GM19372 (cell line): ENCODE data around the gene GNG4.
"Not testable (repeated sequence)": the region's sequence is repeated elsewhere in the genome, so short reads cannot be mapped to it uniquely, and the experiment has no call there.

Experiments
- ATAC-seq: cut with Tn5 transposase; IDR thresholded peaks from one replicate; pipeline ENCODE4 v1.9.1; 2021; ENCODE audit warnings: mild to moderate bottlenecking, low read depth, moderate library complexity; ENCODE audit not compliant: unreplicated experiment

GNG4 gene

DNA sequence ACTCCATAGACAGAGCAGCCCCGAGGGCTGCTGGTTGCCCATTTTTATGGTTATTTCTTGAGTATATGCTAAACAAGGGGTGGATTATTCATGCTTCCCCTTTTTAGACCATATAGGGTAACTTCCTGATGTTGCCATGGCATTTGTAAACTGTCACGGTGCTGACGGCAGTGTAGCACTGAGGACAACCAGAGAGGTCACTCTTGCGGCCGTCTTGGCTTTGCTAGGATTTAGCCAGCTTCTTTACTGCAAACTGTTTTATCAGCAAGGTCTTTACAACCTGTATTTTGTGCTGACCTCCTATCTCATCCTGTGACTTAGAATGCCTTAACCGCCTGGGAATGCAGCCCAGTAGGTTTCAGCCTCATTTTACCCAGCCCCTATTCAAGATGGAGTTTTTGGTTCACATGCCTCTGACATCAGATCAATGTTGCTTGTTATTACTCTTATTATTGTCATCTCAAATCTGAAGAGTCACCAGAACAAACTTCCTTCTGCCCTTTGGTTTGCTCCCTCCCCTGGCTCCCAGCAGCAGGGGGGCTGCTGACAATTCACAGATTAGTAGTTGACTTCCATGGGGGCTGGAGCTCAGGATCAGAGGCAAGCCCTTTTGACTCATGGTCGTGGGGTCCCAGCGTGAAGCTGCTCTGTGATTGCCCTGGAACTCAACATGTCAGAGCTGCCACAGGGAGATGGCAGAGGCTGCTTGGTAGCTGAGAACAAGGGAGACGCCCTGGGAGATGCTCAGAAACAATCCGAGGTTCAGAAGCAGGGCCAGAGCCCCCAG, 103.0 kb downstream of the GNG4 start:
- ATAC-seq = not testable (repeated sequence)

DNA sequence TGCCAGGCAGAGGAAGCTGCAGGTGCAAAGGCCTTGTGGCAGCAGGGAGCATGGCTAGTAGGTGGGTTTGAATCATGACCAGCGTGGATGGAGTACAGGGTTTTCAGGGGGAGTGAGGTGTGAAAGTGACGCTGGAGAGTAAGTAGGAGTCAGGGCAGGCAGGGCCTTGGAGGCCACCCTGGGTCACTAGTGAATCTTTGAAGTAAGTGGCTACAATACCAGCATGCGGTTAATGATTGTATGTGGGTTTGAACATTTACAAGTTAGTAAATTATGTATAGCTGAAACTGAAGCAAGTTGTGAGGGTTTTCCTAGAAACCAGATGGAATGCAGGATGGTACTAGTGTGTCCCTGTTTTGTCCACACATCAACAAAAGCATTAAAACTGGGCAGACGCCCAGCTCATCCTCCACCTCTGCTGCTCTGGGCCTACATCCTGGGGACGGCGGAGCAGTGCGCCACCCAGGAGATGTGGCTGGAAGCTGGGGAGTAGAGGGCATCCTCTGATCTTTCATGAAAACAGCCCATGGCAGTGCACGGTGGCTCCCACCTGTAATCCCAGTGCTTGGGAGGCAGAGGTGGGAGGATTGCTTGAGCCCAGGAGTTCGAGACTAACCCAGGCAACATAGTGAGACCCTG, 104.2 kb downstream of the GNG4 start:
- no peak for ATAC-seq

DNA sequence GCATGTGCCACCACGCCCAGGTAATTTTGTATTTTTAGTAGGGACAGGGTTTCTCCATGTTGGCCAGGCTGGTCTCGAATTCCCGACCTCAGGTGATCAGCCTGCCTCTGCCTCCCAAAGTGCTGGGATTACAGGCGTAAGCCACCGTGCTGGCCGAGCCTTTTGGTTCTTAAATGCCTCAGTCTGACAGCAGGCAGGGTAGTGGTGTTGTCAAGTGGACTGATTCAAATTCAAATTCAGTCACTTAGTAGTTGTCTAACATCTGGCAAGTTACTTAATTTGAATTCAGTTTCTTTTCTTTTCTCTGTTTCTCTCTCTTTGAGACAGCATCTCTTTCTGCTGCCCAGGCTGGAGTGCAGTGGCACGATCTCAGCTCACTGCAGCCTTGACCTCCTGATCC, 106.7 kb downstream of the GNG4 start:
- not testable (repeated sequence) for ATAC-seq

DNA sequence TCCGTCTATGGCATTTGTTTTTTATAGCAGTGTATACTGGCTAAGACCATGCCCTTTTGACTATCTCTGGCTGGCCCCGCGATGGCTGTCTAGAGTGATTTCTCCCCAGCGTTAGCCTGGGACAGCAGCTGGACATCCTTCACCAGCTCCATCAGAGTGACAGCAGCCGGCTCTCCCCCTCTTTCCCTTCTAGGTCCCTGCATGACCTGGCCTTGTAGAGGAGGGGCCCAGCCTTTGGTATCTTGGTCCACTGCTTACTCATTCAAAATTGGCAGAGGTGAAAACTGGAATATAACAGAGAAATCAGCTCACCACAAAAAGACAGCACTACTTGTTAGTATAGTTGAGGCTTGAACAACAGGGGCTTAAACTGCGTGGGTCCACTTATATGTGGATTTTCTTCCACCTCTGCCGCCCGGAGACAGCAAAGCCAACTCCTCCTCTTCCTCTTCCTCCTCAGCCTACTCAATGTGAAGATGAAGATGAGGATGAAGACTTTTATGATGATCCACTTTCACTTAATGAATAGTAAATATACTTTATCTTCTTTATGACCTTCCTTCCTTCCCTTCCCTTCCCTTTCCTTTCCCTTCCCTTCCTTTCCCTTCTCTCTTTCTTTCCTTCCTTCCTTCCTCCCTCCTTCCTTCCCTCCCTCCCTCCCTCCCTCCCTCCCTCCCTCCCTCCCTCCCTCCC, 116.0 kb downstream of the GNG4 start:
- no peak for ATAC-seq

DNA sequence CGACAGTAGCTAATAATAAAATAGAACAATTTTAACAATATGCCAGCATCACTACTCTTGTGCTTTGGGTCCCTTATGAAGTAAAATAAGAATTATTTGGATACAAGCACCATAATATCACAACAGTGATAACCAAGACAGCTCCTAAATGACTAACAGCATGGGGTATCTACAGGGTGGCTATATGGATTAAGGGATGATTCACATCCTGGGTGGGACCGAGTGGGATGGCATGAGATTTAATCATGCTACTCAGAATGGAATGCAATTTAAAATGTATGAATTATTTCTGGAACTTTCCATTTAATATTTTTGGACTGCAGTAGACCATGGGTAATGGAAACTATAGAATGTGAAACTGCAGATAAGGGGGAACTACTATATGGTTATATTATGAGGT, 117.2 kb downstream of the GNG4 start:
- no peak for ATAC-seq

DNA sequence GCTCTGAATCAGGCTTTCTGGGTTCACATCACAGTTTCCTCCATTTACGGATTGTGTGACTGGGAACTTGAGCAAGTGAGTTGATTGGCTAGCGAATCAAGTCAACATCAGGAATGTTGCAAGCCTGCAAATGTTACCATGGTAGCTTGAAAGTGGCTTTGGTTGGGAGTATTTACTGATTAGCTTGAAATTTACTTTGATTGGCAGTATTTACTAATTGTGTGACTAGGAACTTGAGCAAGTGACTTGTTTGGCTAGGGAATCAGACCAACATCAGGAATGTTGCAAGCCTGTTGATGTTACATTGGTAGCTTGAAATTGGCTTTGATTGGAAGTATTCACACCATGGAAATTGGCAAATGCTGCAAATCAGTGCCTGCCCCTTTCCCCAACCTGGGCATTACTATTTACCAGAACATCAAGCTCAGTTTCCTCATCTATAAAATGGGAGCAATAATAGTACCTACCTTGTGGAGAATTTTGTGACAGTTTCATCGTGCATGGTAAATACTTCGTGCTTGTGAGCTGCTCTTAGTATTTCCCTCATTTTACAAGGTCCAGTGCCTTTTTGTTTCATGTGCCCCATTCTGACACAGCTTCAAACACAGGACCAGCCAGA, 122.3 kb downstream of the GNG4 start:
- no peak for ATAC-seq

DNA sequence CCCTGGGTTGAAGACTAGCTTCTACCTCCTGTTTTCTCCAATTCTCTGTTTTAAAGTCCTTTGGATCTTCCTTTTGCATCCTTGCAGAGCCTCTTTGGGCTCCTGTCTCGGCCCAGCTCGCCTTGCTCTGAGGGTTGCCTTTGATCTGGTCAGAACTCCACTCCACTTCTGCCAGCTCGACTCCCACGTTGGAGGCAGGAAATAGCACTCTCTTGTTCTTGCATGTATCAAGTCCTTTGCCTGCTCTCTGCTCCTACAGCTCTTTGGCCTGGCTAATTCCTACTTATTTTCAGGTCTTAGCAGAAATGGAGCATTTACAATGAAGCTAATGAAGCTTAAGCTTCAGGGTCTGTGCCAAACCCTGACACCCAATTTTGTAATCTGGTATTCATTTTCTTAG, 124.3 kb downstream of the GNG4 start:
- no peak for ATAC-seq

DNA sequence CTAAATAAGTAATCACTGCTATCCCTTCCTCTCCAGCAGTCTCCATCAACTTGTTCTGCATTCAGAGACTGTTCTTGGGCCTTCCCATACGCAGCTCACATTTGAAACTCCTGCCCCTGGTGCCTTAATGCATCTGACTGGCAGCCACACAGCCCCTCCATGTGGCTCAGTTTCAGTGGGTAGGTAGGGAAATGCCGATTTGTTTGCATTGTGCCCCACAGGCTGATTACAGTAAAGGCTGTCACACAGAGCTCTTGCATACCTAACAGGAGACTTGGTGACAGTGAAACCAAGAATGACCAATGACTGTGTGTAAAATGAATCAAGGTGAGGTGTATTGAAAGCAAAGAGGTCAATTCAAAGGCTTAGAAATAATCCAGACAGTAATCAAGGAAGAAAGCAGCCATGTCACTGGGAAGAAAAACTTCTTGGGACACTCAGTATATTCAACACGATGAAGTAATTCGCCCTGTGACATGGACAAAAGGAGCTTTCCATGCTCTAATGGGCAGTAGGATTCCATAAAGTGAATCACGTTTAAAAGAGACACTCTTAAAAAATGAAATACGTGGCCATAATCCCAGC, 132.6 kb downstream of the GNG4 start:
- ATAC-seq = no peak

DNA sequence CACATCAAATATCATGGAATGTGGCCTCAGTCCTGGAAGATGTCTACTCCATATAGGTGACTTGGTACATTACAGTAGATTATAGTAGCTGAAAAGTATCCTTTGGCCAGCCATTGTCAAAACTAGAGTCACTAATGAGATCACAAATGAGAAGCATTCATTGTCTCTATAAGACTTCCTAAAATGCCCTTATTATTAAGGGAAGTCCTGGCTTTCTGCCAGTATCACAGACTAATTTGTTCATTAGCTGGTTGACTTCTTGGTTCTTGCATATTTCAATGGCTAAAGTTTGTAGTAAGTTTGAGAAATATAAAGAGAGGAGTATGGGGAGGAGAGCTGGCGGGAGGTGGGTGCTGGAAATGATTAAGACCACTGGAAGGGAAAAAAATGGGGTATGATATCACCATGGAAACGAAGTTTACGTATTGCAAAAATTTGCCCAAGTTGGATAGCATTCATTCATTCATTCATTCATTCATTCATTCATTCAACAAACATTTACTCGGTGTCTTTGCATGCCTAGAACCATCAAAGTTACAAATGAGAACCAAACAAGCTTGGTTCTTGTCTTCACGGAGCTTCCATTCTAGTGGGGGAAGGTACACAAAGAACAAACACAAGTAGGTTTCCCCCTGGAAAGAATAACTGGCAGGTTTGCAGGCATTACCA, 133.6 kb downstream of the GNG4 start:
- ATAC-seq = no peak

DNA sequence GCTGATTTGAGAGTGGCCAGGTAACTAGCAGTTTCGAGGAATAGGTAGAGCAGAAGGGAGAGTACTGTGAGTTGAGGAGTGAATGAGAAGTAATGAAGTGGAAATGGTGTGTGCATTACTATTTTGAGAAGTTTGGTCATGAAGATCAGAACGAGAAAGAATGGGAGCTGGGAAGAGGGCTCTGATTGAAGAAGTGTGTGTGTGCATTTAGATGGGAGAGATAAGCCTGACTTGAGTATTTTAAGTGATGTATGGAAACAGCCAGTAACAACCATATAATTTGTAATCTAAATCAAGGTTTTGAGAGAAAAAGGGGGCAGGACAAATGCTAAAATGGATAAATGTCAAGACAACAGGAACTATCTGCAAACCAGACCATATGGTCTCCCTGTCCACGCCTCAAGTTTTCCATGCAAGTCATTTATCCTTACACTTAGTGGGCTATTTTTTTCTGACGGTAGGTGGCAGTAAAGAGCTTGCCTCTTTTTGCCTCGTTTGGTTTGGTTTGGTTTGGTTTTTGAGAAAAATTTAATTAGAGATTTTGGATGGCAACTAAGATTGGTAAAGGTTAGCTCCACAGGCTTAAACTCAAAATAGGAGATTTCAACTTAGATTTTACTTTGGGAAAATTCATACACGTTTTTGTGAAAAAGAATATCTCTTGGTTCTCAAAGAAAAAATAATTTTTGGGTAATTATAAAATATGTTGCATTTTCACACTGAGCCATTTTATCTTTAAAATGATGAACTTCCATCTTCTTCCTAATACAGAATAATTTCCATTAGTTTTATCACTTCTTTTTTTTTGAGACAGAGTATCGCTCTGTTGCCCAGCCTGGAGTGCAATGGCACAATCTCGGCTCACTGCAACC, 135.9 kb downstream of the GNG4 start:
- ATAC-seq = no peak

DNA sequence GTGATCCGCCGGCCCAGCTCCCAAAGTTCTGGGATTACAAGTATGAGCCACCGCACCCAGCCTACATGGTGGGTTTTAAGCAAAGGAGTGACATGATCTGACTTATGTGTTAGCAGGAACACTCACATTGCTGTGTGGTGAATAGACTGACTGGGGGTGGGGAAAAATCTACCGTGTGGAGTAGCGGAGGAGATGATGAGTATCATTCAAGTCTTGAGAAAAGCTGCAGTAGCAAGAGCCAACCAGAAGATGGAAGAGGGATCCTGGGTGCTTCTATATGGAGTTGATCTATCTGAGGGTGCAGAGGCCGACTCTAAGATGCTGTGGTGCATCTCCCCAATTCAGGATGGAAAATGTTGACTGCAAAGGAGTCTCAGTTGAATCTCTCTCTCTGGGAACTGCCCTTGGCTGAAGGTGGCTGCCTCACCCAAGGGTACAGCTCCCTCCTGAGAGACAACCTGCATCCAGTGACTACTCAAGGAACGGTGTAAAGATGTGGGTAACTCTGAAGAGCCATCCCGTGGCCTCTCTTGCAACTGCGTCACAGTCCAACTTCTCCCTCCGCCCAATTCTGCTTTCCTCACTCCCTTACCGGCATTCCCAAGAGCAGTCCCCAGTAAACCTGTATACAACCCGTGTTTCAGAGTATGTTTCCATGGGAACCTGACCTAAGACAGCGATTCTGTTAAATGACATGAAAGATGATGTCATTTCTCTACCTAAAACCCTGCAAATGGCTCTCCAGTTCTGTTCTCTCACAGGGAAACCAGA, 137.9 kb downstream of the GNG4 start:
- no peak for ATAC-seq

DNA sequence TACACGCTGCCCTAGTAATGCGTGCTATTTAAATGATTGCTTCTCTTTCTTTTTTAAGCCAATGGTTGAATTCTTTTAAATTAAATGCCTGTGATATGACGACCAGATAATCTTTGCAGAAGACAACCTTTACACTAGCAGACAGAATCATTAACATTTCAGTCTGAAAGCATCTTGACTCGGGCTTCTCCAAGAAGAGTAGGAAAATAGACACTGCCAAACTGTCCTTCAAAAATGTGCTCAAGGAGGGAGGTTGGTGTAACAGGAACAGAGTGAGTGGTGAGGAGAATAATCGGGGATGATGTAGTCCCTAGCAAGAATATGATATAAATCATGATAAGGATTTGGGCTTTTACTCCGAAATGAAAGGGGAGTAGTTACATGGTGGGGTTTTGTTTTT, 138.8 kb downstream of the GNG4 start:
- ATAC-seq = no peak

DNA sequence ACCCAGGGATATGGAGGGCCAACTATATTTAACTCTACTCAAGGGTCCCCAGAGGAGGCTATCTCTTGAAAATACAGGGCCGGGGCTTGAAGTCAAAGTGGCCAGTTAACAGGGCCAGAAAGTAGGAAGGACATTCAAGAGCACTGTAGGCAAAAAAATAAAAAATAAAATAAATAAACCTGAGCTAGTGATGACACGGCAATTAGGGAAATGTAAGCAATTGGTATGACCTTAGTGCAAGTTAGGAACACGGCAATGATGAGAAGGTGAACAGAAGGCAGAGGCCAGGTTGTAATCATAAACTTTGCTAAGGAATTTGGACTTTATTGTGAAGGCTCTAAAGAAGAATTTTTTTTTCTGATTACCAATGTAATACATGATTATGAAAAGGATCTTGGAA, 142.0 kb downstream of the GNG4 start:
- no peak for ATAC-seq

DNA sequence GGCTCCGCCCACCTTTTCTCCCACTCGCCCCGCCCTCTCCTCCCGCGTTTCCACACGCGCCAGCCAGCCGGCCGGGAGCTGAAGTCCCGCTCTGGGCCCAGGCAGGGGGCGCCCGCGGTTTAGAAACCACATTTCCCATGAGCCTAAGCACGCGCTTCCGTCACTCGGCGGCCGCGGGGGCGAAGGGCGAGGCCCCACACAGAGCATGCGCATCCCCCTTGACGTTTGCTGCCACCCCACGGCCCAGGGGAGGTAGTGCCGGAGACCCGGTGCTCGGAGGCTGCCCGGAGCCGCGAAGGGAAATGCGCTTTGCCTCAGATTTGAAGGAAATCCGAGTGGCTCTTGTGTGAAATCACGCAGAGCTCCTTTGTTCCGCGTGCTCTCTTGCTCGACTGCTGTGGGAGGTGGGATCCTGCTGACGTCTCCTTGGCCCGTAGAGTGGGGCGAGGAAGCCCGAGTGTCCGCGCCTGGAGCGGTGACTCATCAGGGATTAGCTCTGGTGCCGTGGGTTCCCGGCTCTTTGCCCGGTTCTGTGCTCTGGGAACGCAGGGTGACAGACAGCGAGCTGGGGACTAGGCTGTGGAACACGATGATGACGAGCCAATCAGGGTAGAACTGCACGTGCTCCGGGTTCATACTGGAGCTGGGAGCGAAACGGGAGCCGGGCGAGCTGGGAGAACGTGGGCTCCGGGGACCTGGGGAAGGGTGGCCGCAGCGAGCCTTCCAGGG, 144.9 kb downstream of the GNG4 start:
- peak; percentile 82 for ATAC-seq

DNA sequence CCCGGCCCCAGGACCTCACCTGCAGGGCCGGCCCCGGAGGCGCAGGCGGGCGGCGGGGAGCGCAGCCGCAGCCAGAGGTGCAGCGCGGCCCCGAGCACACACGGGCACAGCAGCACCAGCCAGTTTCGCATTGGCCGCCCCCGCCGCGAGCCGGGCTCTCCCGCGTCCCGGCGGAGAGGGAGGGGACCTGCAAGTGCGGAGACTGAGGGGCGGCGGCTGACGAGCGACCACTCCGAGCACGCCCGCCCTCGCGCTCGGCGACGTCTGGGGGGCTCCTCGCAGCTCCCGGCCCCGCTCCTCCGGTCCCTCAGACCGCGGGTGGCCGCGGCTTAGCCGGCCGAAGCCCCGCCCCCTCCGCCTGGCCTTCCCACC, 145.5 kb downstream of the GNG4 start, which contains the start of gene B3GALNT2:
Gene B3GALNT2 (minus strand): TSS at position 331 of the 372 bp plus-strand sequence. CDS start 200 bp downstream, at position 131.
- peak; percentile 39 for ATAC-seq

DNA sequence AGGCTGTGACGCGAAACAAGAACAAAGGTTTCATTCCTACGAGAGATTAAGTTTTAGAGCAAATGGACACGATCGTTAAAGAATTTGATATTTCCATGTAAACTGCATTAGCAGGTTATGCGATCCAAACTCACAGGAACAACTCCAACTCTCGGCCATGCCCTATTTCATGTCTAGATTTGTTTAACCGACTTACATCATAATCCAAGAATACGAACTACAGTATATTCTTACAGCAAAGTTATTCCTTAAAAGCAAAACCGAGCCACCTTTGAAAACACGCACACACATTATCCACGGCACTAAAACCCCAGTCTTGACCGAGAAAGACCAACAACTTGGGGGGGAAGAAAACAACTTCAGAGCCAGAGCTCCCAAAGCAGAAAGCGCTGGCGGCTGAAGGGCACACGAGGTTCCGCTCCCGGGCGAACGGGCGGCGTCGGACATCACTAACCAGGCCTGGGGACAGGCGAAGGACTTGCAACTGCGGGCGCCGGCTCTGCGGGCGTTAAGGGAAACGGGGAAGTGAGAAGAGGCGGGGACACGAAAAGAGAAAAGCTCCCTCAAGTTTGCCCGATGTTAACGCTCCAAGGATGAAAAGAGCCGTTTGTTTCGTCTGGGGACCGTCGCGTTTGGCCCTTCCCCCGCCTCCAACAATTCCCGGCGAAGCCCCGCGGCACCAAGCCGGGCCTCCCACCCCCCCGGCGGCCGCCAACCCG, 146.0 kb downstream of the GNG4 start:
- ATAC-seq = peak; percentile 10
